ENCODE results near the gene GGT1.
A peak's percentile ranks its signal among the peaks of the same experiment; 100 is the strongest.
"Not testable (repeated sequence)": the region's sequence is repeated elsewhere in the genome, so short reads cannot be mapped to it uniquely, and the experiment has no call there.

Gene GGT1

DNA sequence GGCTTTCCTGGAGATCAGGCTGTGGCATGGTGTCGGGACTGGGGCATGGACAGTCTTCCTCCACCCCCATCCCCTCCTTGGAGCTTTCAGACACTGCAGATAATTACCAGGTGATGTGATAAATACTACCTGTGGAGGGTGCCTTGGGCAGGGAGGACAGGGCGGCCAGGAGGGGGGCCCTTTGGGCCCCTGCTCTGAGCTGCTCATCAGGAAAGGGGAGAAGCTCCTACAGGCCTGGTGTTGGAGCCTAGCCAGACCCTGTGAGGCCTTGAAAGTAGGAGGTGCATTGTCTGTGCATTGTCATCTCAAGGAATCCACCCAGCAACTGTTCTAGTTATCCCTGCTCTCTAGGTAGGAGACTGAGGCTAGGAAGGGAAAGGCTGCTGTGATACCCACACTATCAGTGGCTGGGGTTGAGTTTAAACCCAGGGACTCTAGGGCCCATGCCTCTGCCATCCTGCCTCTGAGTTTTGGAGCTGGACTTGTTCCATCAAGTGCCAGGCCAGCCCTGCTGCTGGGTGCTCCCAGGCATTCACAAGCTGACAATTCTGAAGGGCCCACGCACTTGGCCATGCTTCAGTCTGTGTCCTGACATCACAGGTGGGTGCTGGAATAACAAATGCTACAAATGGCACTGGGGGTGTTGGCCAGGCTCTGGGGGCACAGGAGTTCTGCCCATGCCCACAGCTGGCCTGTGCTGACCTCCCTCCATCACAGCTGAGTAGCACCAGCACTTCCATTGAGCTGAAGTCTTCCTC lies 2.9 kb upstream of the GGT1 start:
- DNase-seq (ENCODE audit: low read depth in 2 of 2), result not testable (repeated sequence)

DNA sequence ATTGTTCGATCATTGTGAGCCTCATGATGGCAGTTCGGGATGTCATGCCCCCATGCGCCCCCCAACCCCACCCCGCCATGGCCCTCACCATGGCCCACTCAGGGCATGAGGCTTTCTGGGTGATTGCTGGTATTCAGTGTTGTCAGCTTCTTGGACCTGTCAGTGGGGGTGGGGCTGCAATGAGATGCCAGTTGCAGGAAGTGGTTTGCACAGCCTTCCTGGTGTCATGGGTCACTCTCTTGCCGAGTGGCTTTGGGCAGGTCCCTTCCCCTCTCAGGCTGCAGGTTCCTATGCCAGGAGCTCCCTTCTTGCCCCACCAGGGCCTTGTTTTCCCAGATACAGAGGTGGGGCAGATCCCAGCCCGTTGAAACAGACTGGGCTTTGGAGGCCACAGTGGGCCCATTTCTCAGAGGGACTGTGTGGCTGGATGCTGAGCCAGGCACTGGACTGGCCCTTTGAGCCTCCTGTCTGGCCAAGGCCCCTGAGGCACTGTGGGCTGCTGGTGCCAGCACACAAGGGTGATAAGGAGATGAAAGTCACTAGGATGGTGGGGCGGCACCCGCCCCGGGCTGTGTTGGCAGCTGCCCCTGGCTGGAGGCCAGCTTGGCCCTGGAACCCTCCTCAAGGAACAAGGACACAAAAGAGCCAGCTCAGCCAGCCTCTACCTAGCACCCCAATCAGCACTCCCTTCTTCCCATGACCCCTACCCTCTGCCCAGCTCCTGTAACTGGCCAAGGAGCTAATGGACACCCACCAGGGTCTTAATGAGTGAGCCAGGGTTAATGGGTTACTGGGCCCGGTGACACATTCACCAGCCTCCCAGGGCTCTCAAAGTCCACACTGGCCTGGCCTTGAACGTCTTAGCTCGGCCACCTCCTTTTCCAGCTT lies 1.5 kb upstream of the GGT1 start:
- DNase-seq (ENCODE audit: low read depth in 2 of 2), result no peak

DNA sequence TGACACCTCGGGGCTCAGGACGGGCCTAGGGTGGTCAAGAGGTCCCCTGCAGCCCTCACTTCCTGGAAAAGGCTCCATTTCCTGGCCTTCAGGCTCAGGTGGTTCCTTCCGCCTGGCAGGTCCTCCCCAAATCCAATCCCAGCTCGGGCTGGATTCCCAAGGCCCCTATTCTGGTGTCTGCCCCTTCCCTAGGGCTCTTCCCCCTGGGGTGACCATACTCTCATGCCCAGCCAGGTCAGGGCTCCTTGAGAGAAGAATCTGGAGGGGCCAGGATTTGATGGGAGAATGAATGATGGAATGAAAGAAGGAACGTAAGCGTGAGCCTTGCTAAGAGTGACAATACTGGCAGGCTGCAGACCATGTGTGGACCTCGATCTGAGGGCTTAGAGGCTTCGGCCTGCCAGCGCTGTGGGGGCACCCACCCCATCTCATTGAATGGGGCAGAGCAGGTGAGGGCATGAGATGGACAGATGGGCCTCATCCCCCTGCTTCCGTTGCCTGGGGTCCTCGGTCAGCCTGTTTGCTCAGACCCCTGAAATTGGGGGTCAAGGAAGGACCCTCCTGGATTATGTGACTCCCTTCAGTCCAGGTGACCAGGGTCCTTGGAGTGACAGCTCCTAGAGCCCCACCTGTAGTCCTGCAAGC lies 766 bp upstream of the GGT1 start:
- not testable (repeated sequence) for DNase-seq (ENCODE audit: low read depth in 2 of 2)

DNA sequence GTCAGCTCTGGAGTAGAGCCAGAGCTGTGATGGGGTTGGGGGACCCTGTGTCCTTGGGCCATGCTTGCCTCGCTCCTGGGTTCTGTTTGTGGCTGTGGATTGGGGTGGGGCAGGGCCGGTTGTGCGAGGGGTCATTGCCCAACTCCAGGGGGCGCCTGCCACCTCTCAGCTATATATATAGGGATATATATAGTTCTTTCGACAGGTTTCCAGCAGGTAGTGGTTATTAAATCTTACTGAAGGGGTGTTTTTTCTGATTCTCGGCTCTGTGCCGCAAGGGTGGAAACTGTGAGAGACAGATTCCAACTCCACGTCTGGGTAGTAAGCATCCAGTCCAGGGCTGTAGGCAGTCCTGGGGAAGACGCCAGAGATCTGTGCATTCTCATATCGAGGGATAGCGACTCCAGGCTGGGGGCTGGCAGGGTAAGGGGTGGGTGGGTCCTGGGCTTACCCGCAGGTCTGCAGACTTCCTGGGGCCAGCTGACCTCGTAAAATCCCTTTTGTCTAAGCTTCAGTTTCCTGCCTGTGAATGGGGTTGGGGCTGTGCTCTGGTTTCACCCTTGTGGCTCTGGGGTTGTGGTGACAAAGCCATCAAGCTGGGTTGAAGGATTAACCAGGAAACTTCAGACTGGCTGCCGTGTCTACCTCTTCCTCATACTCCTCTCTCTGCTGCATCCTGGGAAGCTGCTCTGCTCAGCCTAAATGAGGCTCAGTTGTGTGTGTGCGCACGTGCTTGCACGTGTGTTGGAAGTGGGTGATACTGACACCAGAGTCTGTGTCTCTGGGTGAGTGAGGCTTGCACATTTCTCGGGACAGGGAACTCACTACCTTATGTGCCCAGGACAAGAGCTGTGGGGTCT lies 1.0 kb downstream of the GGT1 start:
- DNase-seq (ENCODE audit: low read depth in 2 of 2), result not testable (repeated sequence)

DNA sequence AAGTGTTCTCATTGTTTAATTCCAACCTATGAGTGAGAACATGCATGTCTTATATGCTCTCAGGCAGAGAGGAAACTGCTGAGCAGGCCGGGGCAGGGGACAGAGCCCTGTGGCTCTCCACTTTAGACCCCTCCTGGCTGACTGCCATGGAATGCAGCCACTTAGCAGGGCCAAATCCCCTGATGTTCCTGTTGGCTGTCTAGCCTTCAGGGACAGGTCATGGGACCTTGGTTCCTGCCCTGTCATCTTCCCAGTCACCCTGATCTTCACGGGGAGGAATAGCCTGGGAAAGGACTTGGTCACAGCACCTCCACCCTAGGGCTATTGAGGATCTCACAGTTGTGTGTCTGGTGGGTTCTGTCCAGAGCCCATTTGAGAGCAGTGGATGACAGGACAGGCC lies 3.3 kb downstream of the GGT1 start:
- DNase-seq (ENCODE audit: low read depth in 2 of 2), result not testable (repeated sequence)

DNA sequence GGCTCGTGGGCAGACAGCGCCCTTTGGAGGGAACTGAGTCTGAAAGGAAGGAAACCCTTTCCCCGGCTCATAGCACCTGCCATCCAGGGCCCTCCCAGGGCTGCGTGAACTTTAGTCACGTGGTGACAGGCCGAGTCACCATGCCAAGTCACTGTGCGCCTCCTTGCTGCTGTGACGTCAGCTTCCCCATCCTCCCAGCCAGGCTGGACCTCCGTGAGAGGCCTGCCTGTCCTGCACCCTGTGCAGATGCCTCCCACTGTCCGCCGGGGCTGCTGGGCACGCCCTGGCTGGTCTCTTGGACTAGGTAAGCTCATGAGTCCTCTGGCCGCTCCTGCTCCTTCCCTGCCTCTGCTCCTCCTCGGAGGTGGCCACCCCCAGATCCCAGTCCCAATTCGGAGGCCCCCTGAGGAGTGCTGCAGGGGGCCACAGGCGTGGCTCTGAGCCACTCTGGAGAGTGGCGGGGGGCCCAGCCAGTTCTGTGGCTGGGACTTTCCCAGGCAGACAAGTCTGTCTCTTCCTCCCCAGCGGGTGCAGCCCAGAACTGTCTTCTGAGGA lies 4.5 kb downstream of the GGT1 start:
- peak; percentile 9 to 14 for DNase-seq (ENCODE audit: low read depth in 2 of 2)

DNA sequence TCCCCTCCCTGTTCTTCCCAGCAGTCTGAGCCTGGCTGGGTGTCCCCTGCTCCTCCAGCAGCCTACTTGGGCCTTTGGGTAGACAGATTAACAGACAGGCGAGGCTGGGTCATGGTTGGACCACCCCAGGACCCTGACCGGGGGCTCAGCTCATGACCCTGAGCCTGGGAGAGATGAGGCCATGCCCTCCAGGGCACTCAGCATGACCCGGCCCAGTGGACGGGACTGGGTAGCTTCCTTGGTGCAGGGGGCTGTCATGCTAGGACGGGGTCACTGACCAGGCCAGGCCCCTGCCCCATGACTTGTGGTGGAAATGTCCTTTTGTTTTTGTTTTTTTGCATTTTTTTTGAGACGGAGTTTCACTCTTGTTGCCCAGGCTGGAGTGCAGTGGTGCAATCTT lies 5.3 kb downstream of the GGT1 start:
- not testable (repeated sequence) for DNase-seq (ENCODE audit: low read depth in 2 of 2)

DNA sequence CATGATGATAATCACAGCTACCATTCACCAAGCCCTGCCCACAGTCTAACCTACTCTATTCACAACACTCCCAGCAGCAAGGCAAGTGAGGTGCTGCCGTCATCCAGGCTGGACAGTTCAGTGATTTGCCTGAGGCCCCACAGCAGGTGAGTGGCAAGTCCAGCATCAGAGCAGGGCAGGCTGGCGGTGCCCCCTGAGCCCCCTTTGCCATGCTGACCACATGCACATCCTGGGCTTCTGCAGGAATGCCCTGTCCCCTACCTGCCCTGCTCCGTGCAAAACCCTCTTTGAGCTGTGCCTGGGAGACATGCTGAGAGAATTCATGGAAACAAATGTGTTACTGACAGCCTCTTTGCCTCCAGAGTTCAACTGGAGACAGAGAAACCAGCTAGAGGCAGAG lies 6.9 kb downstream of the GGT1 start:
- DNase-seq (ENCODE audit: low read depth in 2 of 2), result not testable (repeated sequence)

DNA sequence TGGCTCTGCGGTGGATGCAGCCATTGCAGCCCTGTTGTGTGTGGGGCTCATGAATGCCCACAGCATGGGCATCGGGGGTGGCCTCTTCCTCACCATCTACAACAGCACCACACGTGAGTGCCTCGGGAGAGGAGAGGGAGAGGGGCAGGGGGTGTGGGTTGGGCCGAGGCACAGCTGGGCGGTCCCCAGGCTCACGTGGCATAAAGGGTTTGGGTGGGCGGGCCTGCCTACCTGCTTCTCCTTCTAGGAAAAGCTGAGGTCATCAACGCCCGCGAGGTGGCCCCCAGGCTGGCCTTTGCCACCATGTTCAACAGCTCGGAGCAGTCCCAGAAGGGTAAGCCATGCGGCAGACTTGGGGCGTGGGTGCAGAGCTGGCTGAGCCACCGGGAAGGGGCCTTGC lies 11.8 kb downstream of the GGT1 start:
- DNase-seq (ENCODE audit: low read depth in 2 of 2), result not testable (repeated sequence)

DNA sequence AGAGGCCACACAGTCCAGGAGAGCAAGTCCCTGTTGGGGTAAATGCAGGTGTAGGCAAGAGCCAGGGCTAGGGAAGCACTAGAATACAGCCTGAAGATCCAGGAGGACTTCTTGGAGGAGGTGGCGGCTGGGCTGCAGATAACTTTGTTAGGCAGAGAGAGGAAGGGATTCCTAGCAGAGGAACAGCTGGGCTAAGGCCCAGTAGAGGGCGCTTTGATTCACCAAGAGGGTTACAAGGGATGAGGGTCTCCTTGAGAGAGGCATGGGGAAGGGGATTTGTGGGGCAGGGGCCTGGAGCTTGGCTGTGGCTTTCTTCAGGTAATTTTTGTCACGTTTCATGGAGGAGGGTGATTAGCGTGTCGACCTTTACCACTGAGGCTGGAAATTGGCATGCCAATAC lies 18.3 kb downstream of the GGT1 start:
- DNase-seq (ENCODE audit: low read depth in 2 of 2), result not testable (repeated sequence)

DNA sequence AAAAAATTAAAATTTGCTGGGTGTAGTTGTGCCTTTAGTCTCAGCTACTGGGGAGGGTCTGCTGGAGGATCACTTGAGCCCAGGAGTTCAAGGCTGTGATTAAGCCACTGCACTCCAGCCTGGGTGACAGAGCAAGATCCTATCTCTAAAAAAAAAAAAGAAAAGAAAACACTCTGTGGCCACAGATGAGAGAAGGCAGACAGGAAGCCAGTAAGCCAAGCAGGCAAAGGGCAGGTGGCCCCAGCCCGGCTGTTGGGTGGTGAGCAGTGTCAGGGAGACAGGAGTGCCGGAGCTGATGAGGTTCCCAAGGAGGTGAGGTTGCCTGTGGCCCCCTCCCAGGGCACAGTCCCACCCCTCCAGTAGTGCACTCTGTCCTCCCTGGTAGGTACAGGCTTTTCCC lies 19.6 kb downstream of the GGT1 start:
- DNase-seq (ENCODE audit: low read depth in 2 of 2), result not testable (repeated sequence)

DNA sequence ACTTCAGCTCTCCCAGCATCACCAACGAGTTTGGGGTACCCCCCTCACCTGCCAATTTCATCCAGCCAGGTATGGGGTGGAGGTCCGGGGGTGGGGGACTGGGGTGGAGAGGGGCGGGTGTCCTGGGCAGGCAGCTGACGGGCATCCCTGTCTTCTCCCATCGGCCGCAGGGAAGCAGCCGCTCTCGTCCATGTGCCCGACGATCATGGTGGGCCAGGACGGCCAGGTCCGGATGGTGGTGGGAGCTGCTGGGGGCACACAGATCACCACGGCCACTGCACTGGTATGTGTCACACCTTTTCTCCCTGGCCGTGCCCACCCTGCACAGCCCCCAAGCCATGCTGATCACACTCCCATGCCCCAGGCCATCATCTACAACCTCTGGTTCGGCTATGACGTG lies 24.9 kb downstream of the GGT1 start:
- DNase-seq (ENCODE audit: low read depth in 2 of 2), result not testable (repeated sequence)

DNA sequence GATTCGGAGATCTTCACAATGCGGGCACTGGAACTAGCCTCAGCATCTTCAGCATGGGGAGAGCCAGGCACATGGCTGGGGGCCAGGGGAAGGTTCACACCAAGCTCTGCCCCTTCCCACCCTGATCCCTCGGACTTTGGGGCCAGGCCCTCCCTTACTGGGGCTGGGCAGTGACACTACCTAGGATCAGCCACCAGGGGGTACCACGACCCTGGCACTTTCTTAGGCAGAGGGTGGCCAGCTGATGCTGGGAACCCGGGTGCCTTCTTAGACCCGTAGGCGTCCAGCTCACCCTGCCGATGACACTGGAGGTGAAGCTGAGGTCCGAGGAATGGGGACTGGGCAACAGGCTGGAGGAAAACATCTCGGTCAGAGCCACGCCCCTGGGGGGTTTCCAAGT lies 26.1 kb downstream of the GGT1 start:
- not testable (repeated sequence) for DNase-seq (ENCODE audit: low read depth in 2 of 2)

DNA sequence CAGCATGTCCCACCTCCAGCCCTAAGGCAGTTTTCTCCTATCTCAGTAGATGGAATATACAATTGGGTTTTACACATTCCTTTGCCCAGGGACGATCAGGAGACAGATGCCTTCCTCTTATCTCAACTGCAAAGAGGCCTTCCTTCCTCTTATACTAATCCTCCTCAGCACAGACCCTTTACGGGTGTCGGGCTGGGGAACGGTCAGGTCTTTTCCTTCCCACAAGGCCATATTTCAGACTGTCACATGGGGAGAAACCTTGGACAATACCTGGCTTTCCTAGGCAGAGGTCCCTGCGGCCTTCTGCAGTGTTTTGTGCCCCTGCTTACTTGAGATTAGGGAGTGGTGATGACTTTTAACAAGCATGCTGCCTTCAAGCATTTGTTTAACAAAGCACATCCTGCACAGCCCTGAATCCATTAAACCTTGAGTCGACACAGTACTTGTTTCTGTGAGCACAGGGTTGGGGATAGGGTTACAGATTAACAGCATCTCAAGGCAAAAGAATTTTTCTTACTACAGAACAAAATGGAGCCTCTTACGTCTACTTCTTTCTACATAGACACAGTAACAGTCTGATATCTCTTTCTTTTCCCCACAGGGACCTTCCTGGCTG lies 27.9 kb downstream of the GGT1 start:
- DNase-seq (ENCODE audit: low read depth in 2 of 2), result not testable (repeated sequence)

DNA sequence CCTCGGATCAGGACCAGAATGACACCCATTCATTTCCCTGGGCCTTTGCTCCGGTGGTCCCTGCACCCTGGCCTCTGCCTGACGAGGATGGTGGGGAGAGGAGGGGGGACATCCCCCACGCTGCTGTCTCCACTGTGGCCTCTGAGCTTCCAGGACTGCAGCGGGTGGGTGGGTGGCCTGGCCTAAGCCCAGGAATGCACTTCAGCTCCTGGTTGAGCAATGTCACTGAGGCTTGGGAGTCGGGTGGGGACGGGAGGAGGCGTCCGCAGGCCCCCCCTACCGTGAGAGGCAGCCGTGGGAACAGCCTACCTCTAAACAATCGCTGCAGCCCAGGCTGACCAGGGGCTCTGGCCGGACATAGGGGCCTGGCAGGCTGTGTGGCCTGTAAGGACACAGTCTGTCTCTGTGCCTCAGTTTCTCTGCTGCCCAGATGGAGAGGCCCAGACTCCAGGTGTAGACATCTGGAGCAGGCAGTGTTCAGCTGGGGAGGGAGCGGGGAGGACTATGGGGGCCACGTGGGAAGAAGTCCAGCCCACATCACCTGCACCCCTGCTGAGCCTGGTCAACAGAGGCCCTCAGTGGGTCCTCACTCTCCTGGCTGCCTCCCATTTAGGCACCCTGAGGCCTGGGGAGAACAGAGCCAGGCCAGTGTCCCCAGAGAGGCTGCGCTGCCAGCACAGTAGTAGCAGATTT lies 28.6 kb downstream of the GGT1 start:
- not testable (repeated sequence) for DNase-seq (ENCODE audit: low read depth in 2 of 2)

DNA sequence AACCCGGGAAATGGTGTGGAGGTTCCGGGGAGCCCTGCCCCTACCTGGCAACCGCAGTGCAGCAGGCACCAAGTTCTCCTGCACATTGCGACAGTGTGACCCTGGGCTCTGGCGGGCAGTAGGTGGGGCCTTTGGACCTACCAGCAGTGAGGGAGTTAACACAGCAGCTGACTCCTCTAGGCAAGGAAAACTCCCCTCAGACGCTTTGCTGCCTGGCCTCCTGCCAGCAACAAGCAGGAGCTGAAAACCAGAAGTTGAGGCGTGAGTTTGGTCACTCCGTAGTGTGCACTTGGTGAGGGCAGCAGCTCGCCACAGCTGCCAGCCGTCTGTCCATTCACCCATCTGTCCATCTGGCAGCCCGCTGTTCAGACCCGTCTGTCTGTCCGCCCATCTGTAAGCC lies 29.6 kb downstream of the GGT1 start:
- DNase-seq (ENCODE audit: low read depth in 2 of 2), result not testable (repeated sequence)

DNA sequence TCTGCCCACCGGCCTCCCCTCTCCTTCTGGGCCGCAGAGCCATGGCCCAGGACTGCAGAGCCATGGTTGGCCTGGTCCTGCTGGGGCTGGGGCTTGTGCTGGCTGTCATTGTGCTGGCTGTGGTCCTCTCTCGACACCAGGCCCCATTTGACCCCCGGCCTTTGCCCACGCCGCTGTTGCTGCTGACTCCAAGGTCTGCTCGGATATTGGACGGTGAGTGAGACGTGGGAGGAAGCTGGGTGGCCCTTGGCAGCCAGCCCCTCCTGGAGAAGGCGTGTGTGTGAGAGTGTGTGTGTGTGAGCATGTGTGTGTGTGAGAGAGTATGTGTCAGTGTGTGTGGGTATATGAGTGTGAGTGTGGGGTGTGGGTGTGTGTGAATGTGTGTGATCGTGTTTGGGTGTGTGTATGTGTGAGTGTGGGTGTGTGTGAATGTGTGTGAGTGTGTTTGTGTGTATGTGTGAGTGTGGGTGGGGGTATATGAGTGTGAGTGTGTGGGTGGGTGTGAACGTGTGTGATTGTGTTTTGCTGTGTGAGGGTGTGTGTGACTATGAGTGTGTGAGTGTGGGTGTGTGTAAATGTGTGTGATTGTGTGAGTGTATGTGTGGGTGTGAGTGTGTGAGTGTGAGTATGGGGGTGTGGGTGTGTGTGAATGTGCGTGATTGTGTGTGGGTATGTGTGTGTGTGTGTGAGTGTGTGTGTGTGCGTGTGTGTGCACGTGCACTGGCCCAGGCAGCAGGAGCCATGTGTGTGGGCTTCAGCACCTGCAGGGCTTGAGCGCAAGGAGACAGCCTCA lies 30.4 kb downstream of the GGT1 start:
- DNase-seq (ENCODE audit: low read depth in 2 of 2), result not testable (repeated sequence)

DNA sequence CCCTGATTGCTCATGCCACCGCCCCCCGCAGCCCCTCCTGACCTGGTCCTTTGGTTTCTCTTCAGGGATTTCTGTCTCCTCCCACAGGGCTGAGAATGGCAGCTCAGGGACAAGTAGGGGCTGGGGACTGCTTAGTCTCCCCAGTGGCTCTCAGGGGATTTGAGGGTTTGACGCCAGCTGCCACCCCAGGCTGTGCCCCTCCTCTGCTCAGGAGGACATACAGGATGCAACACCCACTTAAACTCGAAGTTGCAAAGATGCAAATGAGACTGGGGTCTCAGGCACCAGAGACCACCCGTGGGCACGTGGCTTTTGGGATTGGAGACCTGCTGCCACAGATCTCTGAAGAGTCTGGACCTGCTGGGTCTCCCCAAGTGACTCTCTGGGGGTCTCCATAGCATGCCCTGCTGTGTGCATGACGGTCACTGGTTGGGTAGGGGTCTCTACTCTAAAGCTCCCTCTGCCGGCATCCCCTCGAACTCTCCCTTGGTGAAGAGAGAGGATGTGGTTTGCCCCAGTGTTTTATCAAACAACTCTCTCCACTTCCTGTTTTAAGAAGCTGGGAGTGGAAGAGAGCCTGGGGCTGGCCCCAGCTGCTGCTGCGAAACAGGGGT lies 31.9 kb downstream of the GGT1 start:
- not testable (repeated sequence) for DNase-seq (ENCODE audit: low read depth in 2 of 2)

DNA sequence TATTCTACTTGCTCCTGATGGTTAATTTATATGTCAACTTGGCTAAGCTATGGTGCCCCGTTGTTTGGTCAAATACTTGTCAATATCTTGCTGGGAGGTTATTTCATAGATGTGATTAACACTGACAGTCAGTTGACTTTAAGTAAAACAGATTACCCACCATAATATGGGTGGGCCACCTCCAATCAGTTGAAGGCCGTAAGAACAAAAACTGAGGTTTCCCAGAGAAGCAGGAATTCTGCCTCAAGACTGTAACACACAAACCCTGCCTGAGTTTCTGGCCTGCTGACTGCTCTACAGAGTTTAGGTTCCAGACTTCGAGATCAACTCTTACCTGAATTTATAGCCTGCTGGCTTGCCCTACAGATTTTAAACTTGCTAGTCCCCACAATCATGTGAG lies 33.5 kb downstream of the GGT1 start:
- DNase-seq (ENCODE audit: low read depth in 2 of 2), result not testable (repeated sequence)
